Spleen (tissue), 7 donors: ENCODE measurements around the gene CDX2.

Experiments used
- POLR2A ChIP-seq, 3 donors: fragments of 450-650 bp; IDR thresholded peaks; one replicate each; pipeline ENCODE4 v1.5.1; 2017; ENCODE audit warnings: antibody characterized with exemption in 3 of 3, mild to moderate bottlenecking in 1 of 3
- TF ChIP-seq, protein P1 (sequence below), 11 experiments: fragments of 200-600 bp in 7 of 11; fragments of 450-650 bp in 4 of 11; sonication (generic) in 4 of 11; IDR thresholded peaks in 8 of 11; conservative IDR thresholded peaks in 3 of 11; 1 replicate in 7 of 11; 2 replicates in 4 of 11; pipeline versions ENCODE4 v1.4.0 to v1.8.0; 2016 to 2021; ENCODE audit warnings: antibody characterized with exemption in 11 of 11, inconsistent platforms in 4 of 11, mild to moderate bottlenecking in 1 of 11
- donor health status: DM: no; HTN: no; CAD: no; lungs with moderate emphysema.
- donor health status: DM: no; HTN: no; CAD: no.
- donor health status: DM: no; HTN: no; CAD: no.

DNA sequence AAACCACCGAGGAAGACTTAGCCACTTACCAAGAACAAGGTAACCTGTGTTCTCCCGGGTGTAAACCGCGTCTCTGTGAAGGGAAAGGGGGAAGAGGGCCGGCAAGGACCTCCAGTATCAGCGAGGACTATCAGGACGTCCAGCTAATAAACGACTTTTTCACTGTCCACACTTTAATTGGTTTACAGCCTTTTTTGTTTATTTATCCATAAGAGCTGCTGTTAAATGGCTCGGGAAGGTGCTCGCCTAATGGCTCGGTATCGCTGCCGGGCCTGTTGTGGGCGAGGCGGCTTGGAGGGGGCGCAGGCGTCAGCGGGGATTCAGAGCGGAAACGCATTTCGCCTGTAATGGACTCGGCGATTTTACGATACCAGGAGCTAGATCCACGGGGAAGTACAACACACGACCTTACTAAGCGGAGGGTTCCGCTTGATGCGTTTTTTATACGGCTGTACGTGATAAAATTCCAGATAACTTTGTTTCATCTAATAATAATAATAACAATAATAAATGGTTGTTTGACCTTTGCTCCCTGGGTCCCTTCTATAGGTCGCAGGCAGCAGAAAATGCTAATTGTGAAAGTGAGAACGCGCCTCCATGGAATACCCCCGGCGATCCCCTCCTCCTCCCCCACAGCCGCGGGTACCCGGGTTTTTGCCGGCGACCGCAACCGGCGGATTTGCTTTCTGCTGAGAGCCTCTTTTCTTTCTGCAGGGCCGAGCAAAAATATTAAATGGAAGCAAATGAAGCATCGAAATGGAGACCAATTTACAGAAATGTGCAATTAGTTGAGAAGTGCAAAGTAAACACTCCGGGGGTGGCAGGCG lies 51.8 kb downstream of the CDX2 start:
- no peak for TF ChIP-seq POLR2A (IDR thresholded peaks at IDR 0.05)
- TF ChIP-seq, protein P1, sequence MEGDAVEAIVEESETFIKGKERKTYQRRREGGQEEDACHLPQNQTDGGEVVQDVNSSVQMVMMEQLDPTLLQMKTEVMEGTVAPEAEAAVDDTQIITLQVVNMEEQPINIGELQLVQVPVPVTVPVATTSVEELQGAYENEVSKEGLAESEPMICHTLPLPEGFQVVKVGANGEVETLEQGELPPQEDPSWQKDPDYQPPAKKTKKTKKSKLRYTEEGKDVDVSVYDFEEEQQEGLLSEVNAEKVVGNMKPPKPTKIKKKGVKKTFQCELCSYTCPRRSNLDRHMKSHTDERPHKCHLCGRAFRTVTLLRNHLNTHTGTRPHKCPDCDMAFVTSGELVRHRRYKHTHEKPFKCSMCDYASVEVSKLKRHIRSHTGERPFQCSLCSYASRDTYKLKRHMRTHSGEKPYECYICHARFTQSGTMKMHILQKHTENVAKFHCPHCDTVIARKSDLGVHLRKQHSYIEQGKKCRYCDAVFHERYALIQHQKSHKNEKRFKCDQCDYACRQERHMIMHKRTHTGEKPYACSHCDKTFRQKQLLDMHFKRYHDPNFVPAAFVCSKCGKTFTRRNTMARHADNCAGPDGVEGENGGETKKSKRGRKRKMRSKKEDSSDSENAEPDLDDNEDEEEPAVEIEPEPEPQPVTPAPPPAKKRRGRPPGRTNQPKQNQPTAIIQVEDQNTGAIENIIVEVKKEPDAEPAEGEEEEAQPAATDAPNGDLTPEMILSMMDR (IDR thresholded peaks at IDR 0.05 in 8 of 11, conservative IDR thresholded peaks at IDR 0.05 in 3 of 11), result no peak
